HG03060 (cell line): ENCODE results near the gene TSC22D3.
"Not testable (repeated sequence)": the region's sequence is repeated elsewhere in the genome, so short reads cannot be mapped to it uniquely, and the experiment has no call there.

Source experiments
- ATAC-seq: cut with Tn5 transposase; IDR thresholded peaks from one replicate; pipeline ENCODE4 v1.9.1; 2021; ENCODE audit warnings: low read depth, moderate number of reproducible peaks; ENCODE audit not compliant: unreplicated experiment

Gene TSC22D3

GRCh38 chrX:107684956-107685385 is 90.6 kb downstream of the TSC22D3 start:
- no peak for ATAC-seq

- no peak for ATAC-seq
Measured at GRCh38 chrX:107683931-107684330, 91.7 kb downstream of the TSC22D3 start.

- no peak for ATAC-seq
Measured at GRCh38 chrX:107683124-107683895, 92.3 kb downstream of the TSC22D3 start.

GRCh38 chrX:107682256-107682655 is 93.3 kb downstream of the TSC22D3 start:
- no peak for ATAC-seq

- no peak for ATAC-seq
Measured at GRCh38 chrX:107678957-107679740, 96.4 kb downstream of the TSC22D3 start.

GRCh38 chrX:107677909-107678308 is 97.7 kb downstream of the TSC22D3 start:
- no peak for ATAC-seq

- no peak for ATAC-seq
Measured at GRCh38 chrX:107677501-107677901, 98.1 kb downstream of the TSC22D3 start.

- no peak for ATAC-seq
Measured at GRCh38 chrX:107676559-107677378, 98.8 kb downstream of the TSC22D3 start.

- ATAC-seq: no peak
Measured at GRCh38 chrX:107675823-107676555, 99.6 kb downstream of the TSC22D3 start.

- ATAC-seq: no peak
Measured at GRCh38 chrX:107675365-107675654, 100.3 kb downstream of the TSC22D3 start.

GRCh38 chrX:107674480-107675364 is 100.9 kb downstream of the TSC22D3 start:
- peak; percentile 1 for ATAC-seq

GRCh38 chrX:107673933-107674479 is 101.6 kb downstream of the TSC22D3 start:
- ATAC-seq: peak; percentile 93

GRCh38 chrX:107673431-107673830 is 102.2 kb downstream of the TSC22D3 start:
- no peak for ATAC-seq

- no peak for ATAC-seq
Measured at GRCh38 chrX:107672955-107673378, 102.6 kb downstream of the TSC22D3 start.

- ATAC-seq: not testable (repeated sequence)
Measured at GRCh38 chrX:107671256-107671655, 104.3 kb downstream of the TSC22D3 start.

GRCh38 chrX:107669885-107670628 is 105.5 kb downstream of the TSC22D3 start:
- ATAC-seq: no peak

GRCh38 chrX:107669261-107669660 is 106.3 kb downstream of the TSC22D3 start:
- ATAC-seq: no peak

- not testable (repeated sequence) for ATAC-seq
Measured at GRCh38 chrX:107668710-107669109, 106.9 kb downstream of the TSC22D3 start.
